ENCODE data around the gene SH3YL1. TPM values are rescaled to one million over a fixed set of nuclear protein-coding genes. Genes with fewer than 3 reads are reported as not detected.

The SH3YL1 gene
- total RNA-seq, 3 donors from 2014 or later (not counting 1 experiment from before 2014, with no cell fraction given), result 28.3 to 42.2 (median 32.3) TPM

- H3K4me3 Mint-ChIP-seq, result peak overlapping the region; percentile 67
- Histone ChIP-seq H3K27ac (ENCODE audit: low read length) (no peak overlapping the region), H3K4me3 (ENCODE audit: low read length) (peak overlapping the region; percentile 33), H3K4me1 (ENCODE audit: control insufficient read depth, insufficient read depth, low read length) (peaks cover 20% of the 10 kb centered on the region), H3K36me3 (ENCODE audit: control insufficient read depth, insufficient read depth, low read length) (no peaks in the 10 kb centered on the region), H3K9me3 (ENCODE audit: control insufficient read depth, insufficient read depth, low read length) (no peaks in the 10 kb centered on the region), H3K27me3 (ENCODE audit: control insufficient read depth, insufficient read depth, low read length) (peaks cover 16% of the 10 kb centered on the region)
- H3K27me3 Mint-ChIP-seq (ENCODE audit: low read depth in 2 of 2), result peaks cover 0 to 12% of the 10 kb centered on the region in 2 donors
- TF ChIP-seq CTCF (IDR thresholded peaks at IDR 0.05), result no peak
- H3K27ac Mint-ChIP-seq, result no peak overlapping the region
- 1% methylated on average over 31 of the region's 42 CpGs for WGBS (ENCODE audit: insufficient coverage)
- H3K4me1 Mint-ChIP-seq, result peaks cover 0 to 9% of the 10 kb centered on the region in 2 donors
- no peaks in the 10 kb centered on the region for H3K36me3 Mint-ChIP-seq
- DNase-seq (no peak), ATAC-seq (no peak)
- intact Hi-C loops (cut with micrococcal nuclease), result no loop called here
- H3K9me3 Mint-ChIP-seq, result no peaks in the 10 kb centered on the region
Measured at GRCh38 chr2:288758-289361, 25.0 kb upstream of the SH3YL1 start.

GRCh38 chr2:287911-288757, 24.3 kb upstream of the SH3YL1 start, which contains the start of gene ALKAL2:
Gene ALKAL2, minus strand, starts transcription at chr2:288091. Its CDS starts 256 bp downstream, at chr2:287835.
- TF ChIP-seq CTCF (IDR thresholded peaks at IDR 0.05), result no peak
- Histone ChIP-seq H3K4me3 (ENCODE audit: low read length) (no peak within 1 kb of the TSS), H3K36me3 (ENCODE audit: control insufficient read depth, insufficient read depth, low read length) (no peaks in the 10 kb centered on the region), H3K27ac (ENCODE audit: low read length) (no peak within 1 kb of the TSS), H3K9me3 (ENCODE audit: control insufficient read depth, insufficient read depth, low read length) (no peaks in the 10 kb centered on the region), H3K27me3 (ENCODE audit: control insufficient read depth, insufficient read depth, low read length) (peaks cover 16% of the 10 kb centered on the region), H3K4me1 (ENCODE audit: control insufficient read depth, insufficient read depth, low read length) (peaks cover 20% of the 10 kb centered on the region)
- ATAC-seq (peak in 2 of 3 donors; percentile 35 to 43), DNase-seq (peak in 1 of 2 donors; percentile 13)
- 2% methylated on average over 127 of the region's 128 CpGs for WGBS (ENCODE audit: insufficient coverage)
- peaks cover 0 to 9% of the 10 kb centered on the region in 2 donors for H3K4me1 Mint-ChIP-seq
- peaks cover 0 to 12% of the 10 kb centered on the region in 2 donors for H3K27me3 Mint-ChIP-seq (ENCODE audit: low read depth in 2 of 2)
- intact Hi-C loops (cut with micrococcal nuclease), result no loop called here
- H3K9me3 Mint-ChIP-seq, result no peaks in the 10 kb centered on the region
- no peak within 1 kb of the TSS for H3K27ac Mint-ChIP-seq
- peak within 1 kb of the TSS; percentile 67 for H3K4me3 Mint-ChIP-seq
- no peaks in the 10 kb centered on the region for H3K36me3 Mint-ChIP-seq

- peak overlapping the region; percentile 21 for H3K4me3 Mint-ChIP-seq
- no peaks in the 10 kb centered on the region for H3K36me3 Mint-ChIP-seq
- H3K27ac Mint-ChIP-seq, result no peak overlapping the region
- ATAC-seq, result peak in 2 of 3 donors; percentile 49 to 70
- no peaks in the 10 kb centered on the region for H3K9me3 Mint-ChIP-seq
- H3K4me1 ChIP-seq (ENCODE audit: control insufficient read depth, insufficient read depth, low read length), result peaks cover 20% of the 10 kb centered on the region
- H3K27ac ChIP-seq (ENCODE audit: low read length), result no peak overlapping the region
- whole genome bisulfite sequencing (ENCODE audit: insufficient coverage), result 1% methylated on average over 45 of the region's 46 CpGs
- no peaks in the 10 kb centered on the region for H3K9me3 ChIP-seq (ENCODE audit: control insufficient read depth, insufficient read depth, low read length)
- intact Hi-C loops (cut with micrococcal nuclease), result no loop called here
- peaks cover 0 to 9% of the 10 kb centered on the region in 2 donors for H3K4me1 Mint-ChIP-seq
- no peak for TF ChIP-seq CTCF (IDR thresholded peaks at IDR 0.05)
- H3K36me3 ChIP-seq (ENCODE audit: control insufficient read depth, insufficient read depth, low read length), result no peaks in the 10 kb centered on the region
- no peak overlapping the region for H3K4me3 ChIP-seq (ENCODE audit: low read length)
- peaks cover 16% of the 10 kb centered on the region for H3K27me3 ChIP-seq (ENCODE audit: control insufficient read depth, insufficient read depth, low read length)
- DNase-seq, result peak in 1 of 2 donors; percentile 18
- peaks cover 0 to 12% of the 10 kb centered on the region in 2 donors for H3K27me3 Mint-ChIP-seq (ENCODE audit: low read depth in 2 of 2)
Measured at GRCh38 chr2:287471-287885, 23.6 kb upstream of the SH3YL1 start.
